Mononuclear cell (primary cell): ENCODE measurements around the gene FCSK. TPM values are rescaled to one million over a fixed set of nuclear protein-coding genes. Genes with fewer than 3 reads are reported as not detected.

Source experiments
- H3K27me3 ChIP-seq: 2 replicates; pipeline ENCODE4 v1.6.0; 2011; ENCODE audit warnings: low read length, control low read depth; ENCODE audit not compliant: insufficient read depth
- H3K4me1 ChIP-seq: 2 replicates; pipeline ENCODE4 v1.5.1; 2011; ENCODE audit warnings: mild to moderate bottlenecking, low read length, control low read depth; ENCODE audit not compliant: insufficient read depth
- H3K4me3 ChIP-seq: 2 replicates; pipeline ENCODE4 v1.5.1; 2011; ENCODE audit warnings: mild to moderate bottlenecking, low read length, moderate library complexity
- H3K9me3 ChIP-seq: 2 replicates; pipeline ENCODE4 v1.5.1; 2011; ENCODE audit warnings: low read depth, mild to moderate bottlenecking, control low read depth, low read length
- total RNA-seq: library from RNA; depleted of rRNA; stranded (reverse); fragments of >200 nt; gene quantifications from one replicate; pipeline ENCODE4 v1.2.3, GENCODE V29; 2012

Gene FCSK
- total RNA-seq, 1 donor = 9.2 TPM

- no peaks in the 10 kb centered on the region for H3K9me3 ChIP-seq
- no peaks in the 10 kb centered on the region for H3K27me3 ChIP-seq
- no peaks in the 10 kb centered on the region for H3K4me1 ChIP-seq
- no peak overlapping the region for H3K4me3 ChIP-seq
Observed at GRCh38 chr16:70463235-70463634, 8.8 kb downstream of the FCSK start.

DNA sequence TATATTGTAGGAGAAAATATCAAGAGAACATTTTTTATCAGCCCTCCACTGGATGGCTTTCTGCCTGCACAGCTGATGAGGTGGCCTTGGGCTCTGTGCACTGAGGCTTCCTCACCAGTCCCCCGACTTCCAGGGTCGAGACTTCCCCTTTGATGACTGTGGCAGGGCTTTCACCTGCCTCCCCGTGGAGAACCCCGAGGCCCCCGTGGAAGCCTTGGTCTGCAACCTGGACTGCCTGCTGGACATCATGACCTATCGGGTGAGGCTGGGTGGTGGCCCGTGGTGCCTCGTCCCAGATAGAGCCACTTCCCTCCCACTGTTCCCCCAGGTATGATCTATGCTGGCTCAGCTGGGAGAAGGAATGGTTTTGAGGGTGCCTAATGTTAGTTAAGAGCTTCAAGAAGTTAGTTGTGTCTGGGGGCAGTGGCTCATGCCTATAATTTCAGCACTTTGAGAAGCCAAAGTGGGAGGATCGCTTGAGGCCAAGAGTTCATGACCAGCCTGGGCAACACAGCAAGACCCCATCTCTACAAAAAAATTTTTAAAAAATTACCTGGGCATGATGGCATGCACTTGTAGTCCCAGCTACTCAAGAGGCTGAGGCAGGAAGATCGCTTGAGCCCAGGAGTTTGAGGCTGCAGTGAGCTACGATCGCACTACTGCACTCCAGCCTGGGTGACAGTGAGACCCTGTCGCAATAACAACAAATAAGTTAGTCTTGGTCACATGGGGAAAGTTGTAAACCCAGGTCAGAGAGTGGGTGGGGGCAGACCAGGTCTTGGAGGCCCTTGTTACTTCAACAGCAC, 11.8 kb downstream of the FCSK start:
- H3K4me1 ChIP-seq = no peaks in the 10 kb centered on the region
- H3K4me3 ChIP-seq = no peak overlapping the region
- H3K9me3 ChIP-seq = no peaks in the 10 kb centered on the region
- H3K27me3 ChIP-seq = no peaks in the 10 kb centered on the region

GRCh38 chr16:70466805-70467076, 12.3 kb downstream of the FCSK start:
- no peak overlapping the region for H3K4me3 ChIP-seq
- H3K27me3 ChIP-seq = no peaks in the 10 kb centered on the region
- H3K9me3 ChIP-seq = no peaks in the 10 kb centered on the region
- H3K4me1 ChIP-seq = no peaks in the 10 kb centered on the region

- no peak overlapping the region for H3K4me3 ChIP-seq
- H3K27me3 ChIP-seq = no peaks in the 10 kb centered on the region
- no peaks in the 10 kb centered on the region for H3K4me1 ChIP-seq
- no peaks in the 10 kb centered on the region for H3K9me3 ChIP-seq
Observed at GRCh38 chr16:70467113-70467512, 12.7 kb downstream of the FCSK start.

DNA sequence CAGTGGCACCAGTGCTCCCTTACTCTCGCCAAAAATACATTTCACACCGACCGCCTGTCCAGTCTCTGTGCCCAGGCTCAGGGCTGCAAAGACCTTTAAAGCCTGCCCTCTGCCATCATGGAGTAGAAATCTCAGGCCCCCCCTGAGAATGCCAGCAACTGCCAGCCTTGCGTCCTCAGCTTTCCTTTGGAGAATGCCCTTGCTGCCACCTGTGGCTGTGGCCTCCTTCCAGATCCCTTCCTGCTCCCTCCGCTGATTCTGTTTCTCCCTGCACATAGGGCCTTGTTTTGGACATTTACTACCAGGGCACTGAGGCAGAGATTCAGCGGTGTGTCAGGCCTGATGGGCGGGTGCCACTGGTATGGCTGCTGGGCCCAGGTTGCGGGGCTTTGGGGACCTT, 13.2 kb downstream of the FCSK start:
- no peaks in the 10 kb centered on the region for H3K27me3 ChIP-seq
- no peak overlapping the region for H3K4me3 ChIP-seq
- no peaks in the 10 kb centered on the region for H3K9me3 ChIP-seq
- no peaks in the 10 kb centered on the region for H3K4me1 ChIP-seq

DNA sequence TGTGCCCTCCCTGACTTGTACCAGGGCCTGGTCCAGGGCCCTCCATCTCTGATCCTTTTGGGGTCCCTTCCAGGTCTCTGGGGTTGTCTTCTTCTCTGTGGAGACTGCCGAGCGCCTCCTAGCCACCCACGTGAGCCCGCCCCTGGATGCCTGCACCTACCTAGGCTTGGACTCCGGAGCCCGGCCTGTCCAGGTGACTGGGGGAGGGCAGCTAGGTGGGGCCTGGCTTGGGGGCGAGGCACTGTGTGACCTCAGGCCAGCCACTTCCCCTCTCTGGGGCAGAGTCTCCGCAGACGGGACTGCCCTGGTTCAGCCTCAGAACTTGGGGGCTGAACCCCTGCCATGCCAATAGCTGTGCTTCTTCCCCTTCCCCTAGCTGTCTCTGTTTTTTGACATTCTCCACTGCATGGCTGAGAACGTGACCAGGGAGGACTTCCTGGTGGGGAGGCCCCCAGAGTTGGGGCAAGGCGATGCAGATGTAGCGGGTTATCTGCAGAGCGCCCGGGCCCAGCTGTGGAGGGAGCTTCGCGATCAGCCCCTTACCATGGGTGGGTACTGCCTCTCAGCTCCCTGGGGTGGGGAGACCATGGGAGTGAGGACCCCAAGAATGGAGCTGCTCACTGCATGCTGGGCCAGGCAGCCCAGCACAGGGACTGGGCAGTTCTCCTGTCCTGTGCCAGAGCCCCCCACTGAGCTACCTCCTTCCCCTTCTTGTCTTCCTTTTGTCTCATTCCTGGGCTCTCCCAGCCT, 14.6 kb downstream of the FCSK start:
- Histone ChIP-seq H3K4me3 (no peak overlapping the region), H3K27me3 (no peaks in the 10 kb centered on the region), H3K9me3 (no peaks in the 10 kb centered on the region), H3K4me1 (no peaks in the 10 kb centered on the region)

GRCh38 chr16:70470141-70470926, 15.9 kb downstream of the FCSK start:
- Histone ChIP-seq H3K4me3 (no peak overlapping the region), H3K4me1 (no peaks in the 10 kb centered on the region), H3K27me3 (no peaks in the 10 kb centered on the region), H3K9me3 (no peaks in the 10 kb centered on the region)

DNA sequence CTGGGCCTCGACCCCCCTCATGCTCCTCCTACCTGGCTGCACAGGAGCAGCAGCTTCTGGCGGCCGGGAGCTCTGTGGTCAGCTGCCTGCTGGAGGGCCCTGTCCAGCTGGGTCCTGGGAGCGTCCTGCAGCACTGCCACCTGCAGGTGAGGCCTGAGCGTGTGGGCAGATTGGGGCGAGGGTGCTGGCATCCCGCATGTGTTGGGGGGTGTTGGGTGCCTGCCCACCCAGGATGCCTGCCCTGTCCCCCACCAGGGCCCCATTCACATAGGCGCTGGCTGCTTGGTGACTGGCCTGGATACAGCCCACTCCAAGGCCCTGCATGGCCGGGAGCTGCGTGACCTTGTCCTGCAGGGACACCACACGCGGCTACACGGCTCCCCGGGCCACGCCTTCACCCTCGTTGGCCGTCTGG, 16.5 kb downstream of the FCSK start:
- Histone ChIP-seq H3K4me1 (no peaks in the 10 kb centered on the region), H3K9me3 (no peaks in the 10 kb centered on the region)

DNA sequence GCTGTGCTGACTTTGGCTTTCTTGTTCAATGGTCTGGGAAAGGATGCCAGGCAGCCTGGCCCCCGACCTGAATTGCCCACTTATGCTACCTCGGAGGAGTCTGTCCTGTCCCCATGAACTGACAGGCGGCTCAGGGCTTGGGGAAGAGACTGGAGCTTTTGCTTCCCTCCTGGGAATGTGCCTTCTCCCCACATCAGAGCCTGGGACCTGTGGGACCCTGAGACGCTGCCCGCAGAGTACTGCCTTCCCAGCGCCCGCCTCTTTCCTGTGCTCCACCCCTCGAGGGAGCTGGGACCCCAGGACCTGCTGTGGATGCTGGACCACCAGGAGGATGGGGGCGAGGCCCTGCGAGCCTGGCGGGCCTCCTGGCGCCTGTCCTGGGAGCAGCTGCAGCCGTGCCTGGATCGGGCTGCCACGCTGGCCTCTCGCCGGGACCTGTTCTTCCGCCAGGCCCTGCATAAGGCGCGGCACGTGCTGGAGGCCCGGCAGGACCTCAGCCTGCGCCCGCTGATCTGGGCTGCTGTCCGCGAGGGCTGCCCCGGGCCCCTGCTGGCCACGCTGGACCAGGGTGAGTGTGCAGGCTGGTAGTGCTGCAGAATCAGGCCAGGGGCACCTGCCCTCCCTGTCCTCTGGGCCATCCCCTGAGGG, 18.5 kb downstream of the FCSK start:
- Histone ChIP-seq H3K27me3 (no peaks in the 10 kb centered on the region), H3K4me1 (no peaks in the 10 kb centered on the region), H3K4me3 (no peak overlapping the region), H3K9me3 (no peaks in the 10 kb centered on the region)

More for the DNA sequence above, 16.5 kb downstream of the FCSK start:
- Histone ChIP-seq H3K27me3 (no peaks in the 10 kb centered on the region), H3K4me3 (no peak overlapping the region)

- no peak overlapping the region for H3K4me3 ChIP-seq
- no peaks in the 10 kb centered on the region for H3K27me3 ChIP-seq
- no peaks in the 10 kb centered on the region for H3K9me3 ChIP-seq
- no peaks in the 10 kb centered on the region for H3K4me1 ChIP-seq
Observed at GRCh38 chr16:70473446-70474319, 19.3 kb downstream of the FCSK start.

- H3K4me1 ChIP-seq = no peaks in the 10 kb centered on the region
- H3K27me3 ChIP-seq = no peaks in the 10 kb centered on the region
- H3K4me3 ChIP-seq = no peak overlapping the region
- H3K9me3 ChIP-seq = no peaks in the 10 kb centered on the region
Observed at GRCh38 chr16:70474320-70475053, 20.1 kb downstream of the FCSK start.

DNA sequence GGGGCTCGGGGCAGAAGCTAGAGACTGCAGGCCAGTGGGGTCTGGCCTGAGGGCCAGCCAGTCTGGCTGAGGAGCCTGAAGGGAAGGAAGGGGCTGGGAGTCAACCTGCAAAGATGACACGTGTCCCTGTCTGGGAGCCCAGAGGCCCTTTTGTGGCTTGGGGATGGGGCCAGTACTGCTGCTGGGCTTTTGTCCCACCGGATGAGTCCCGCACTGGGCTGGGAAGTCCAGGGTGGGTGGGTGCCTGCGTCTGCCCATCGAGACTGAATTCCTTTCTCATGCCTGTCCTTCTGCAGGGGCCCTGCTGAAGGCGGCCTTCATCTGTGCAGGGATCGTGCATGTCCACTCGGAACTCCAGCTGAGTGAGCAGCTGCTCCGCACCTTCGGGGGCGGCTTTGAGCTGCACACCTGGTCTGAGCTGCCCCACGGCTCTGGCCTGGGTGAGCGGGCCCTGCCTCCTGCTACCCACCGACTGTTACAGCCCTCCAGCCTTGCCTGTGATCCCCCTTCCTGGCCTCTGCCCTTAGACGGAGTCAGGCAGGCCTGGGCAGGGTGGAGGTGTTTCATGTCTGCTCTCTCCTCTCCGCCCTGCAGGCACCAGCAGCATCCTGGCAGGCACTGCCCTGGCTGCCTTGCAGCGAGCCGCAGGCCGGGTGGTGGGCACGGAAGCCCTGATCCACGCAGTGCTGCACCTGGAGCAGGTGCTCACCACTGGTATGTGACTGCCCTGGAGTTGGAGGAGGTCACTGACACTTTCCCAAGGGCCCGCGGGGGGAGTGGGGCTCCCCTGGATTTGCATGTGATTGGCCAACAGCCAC, 20.9 kb downstream of the FCSK start:
- Histone ChIP-seq H3K27me3 (no peaks in the 10 kb centered on the region), H3K4me3 (no peak overlapping the region), H3K9me3 (no peaks in the 10 kb centered on the region), H3K4me1 (no peaks in the 10 kb centered on the region)
